ENCODE data around the gene TIMM8A.

Gene TIMM8A, protein sequence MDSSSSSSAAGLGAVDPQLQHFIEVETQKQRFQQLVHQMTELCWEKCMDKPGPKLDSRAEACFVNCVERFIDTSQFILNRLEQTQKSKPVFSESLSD

DNA sequence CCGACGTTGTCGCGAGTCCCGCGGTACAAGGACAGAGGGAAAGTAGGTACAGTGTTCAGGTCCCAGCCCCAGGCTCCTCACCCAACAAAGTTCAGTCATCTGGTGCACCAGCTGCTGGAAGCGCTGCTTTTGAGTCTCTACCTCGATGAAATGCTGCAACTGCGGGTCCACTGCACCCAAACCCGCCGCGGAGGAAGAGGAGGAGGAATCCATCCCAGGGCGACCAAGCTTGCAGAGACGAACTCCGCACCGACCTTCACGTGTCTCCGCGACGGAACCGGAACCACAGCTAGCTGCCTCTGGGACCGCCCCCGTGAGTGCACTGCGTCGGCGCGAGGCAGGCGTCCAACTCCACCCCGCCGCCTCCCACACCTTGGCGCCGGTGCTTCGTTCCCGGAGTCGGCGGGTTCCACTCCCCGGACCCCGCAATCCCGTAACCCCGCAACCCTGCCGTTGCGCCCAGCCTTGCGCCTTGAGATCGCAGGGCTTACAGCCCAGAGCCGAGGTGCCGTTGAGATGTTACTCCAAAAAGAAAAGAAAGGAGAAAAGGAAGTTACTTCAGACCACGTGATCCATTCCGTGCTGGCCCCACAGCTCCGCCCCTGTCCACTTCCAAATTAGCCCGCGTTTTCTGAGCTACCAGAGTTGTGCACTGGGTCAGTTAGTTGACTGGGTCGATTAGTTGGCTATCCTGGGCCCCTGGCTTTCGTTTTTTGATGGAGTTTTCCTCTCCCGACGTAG is at the start of gene TIMM8A:
Gene TIMM8A, minus strand, starts transcription at position 291 of the 741 bp plus-strand sequence. Its CDS starts 78 bp downstream, at position 213.
- DNase-seq (ENCODE audit: low read depth in 2 of 2), result peak; percentile 70
- TF ChIP-seq, protein P1, sequence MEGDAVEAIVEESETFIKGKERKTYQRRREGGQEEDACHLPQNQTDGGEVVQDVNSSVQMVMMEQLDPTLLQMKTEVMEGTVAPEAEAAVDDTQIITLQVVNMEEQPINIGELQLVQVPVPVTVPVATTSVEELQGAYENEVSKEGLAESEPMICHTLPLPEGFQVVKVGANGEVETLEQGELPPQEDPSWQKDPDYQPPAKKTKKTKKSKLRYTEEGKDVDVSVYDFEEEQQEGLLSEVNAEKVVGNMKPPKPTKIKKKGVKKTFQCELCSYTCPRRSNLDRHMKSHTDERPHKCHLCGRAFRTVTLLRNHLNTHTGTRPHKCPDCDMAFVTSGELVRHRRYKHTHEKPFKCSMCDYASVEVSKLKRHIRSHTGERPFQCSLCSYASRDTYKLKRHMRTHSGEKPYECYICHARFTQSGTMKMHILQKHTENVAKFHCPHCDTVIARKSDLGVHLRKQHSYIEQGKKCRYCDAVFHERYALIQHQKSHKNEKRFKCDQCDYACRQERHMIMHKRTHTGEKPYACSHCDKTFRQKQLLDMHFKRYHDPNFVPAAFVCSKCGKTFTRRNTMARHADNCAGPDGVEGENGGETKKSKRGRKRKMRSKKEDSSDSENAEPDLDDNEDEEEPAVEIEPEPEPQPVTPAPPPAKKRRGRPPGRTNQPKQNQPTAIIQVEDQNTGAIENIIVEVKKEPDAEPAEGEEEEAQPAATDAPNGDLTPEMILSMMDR (IDR thresholded peaks at IDR 0.05; ENCODE audit: low read depth, low read length), result no peak
- H3K4me3 ChIP-seq (replicated peaks in 1 of 2; ENCODE audit: low read depth in 2 of 2, low read length in 2 of 2), result peak within 1 kb of the TSS; percentile 67 to 76

DNA sequence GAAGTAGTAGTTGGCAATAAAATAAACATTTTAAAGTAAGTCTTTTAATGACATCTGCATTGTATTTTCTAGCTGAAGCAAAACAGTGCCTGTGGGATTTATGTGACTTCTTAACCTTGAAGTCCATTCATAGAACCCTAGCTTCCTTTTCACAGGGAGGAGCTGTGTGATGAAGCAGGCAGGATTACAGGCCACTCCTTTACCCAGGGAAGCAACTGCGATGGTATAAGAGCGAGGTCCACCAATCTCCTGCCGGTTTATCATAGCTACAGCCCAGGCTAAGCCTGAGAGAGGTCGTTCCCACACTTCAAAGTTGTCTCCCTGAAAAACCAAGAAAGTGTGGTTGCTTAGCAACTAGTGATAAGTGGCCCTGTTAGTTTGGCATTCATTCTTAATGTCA is 49.2 kb upstream of the TIMM8A start:
- TF ChIP-seq, protein P1 (IDR thresholded peaks at IDR 0.05; ENCODE audit: low read depth, low read length), result no peak
- no peak overlapping the region for H3K4me3 ChIP-seq (replicated peaks in 1 of 2; ENCODE audit: low read depth in 2 of 2, low read length in 2 of 2)
- peak in 1 of 2 donors; percentile 54 for DNase-seq (ENCODE audit: low read depth in 2 of 2)

DNA sequence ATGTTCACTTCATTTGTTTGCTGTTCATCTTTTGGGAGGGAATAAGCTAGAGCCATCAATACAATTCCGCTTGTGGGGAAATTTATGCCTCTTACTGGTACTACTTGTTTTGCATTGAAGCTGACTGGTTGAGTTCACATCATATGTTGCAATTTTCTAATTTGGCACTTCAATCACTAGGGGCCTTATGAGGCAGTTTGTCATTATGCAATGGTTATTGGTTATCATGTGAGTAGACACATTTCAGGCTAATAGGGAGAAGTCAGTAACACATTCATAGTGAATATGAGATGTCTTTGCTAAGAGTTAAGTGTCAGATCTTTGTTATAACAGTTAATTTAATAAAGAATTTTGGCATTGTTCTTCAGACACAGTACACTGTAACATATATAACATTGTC is 47.2 kb upstream of the TIMM8A start:
- no peak overlapping the region for H3K4me3 ChIP-seq (replicated peaks in 1 of 2; ENCODE audit: low read depth in 2 of 2, low read length in 2 of 2)
- TF ChIP-seq, protein P1 (IDR thresholded peaks at IDR 0.05; ENCODE audit: low read depth, low read length), result no peak
- peak; percentile 31 to 45 for DNase-seq (ENCODE audit: low read depth in 2 of 2)

DNA sequence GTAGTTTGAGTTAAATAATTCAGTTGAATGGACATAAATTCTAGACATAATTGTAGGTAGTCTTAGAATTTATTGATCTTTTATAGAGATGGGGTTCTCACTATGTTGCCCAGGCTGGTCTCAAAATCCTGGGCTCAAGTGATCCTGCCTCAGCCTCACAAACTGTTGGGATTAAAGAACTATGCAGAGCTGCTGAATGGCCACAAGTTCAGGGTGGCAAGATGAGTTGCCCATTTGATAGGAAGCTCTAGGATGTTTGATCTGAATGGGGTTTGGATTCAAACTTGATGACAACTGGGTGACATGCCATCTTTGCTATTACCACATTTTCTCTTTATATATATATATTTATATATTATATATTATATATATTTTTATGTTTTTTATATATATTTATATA is 45.8 kb upstream of the TIMM8A start:
- TF ChIP-seq, protein P1 (IDR thresholded peaks at IDR 0.05; ENCODE audit: low read depth, low read length), result no peak
- no peak for DNase-seq (ENCODE audit: low read depth in 2 of 2)

GRCh38 chrX:101393530-101394305 is 45.2 kb upstream of the TIMM8A start:
- H3K4me3 ChIP-seq (replicated peaks in 1 of 2; ENCODE audit: low read depth in 2 of 2, low read length in 2 of 2), result no peak overlapping the region
- no peak for DNase-seq (ENCODE audit: low read depth in 2 of 2)
- TF ChIP-seq, protein P1 (IDR thresholded peaks at IDR 0.05; ENCODE audit: low read depth, low read length), result no peak

More for the DNA sequence above, 45.8 kb upstream of the TIMM8A start:
- no peak overlapping the region for H3K4me3 ChIP-seq (replicated peaks in 1 of 2; ENCODE audit: low read depth in 2 of 2, low read length in 2 of 2)

GRCh38 chrX:101391831-101392230 is 43.3 kb upstream of the TIMM8A start:
- TF ChIP-seq, protein P1 (IDR thresholded peaks at IDR 0.05; ENCODE audit: low read depth, low read length), result no peak
- H3K4me3 ChIP-seq (replicated peaks in 1 of 2; ENCODE audit: low read depth in 2 of 2, low read length in 2 of 2), result peak overlapping the region; percentile 58 to 70
- DNase-seq (ENCODE audit: low read depth in 2 of 2), result no peak
